ENCODE measurements around the gene TRUB2.

GRCh38 chr9:128358090-128358489 lies 35.8 kb upstream of the TRUB2 start:
- TF ChIP-seq CTCF (IDR thresholded peaks at IDR 0.05; ENCODE audit: low read depth, low read length, poor library complexity, severe bottlenecking) (no peak), EZH2phosphoT487 (IDR thresholded peaks at IDR 0.05; ENCODE audit: borderline replicate concordance, low read length) (no peak)
